ENCODE results near the gene SP6.

Gene SP6

DNA sequence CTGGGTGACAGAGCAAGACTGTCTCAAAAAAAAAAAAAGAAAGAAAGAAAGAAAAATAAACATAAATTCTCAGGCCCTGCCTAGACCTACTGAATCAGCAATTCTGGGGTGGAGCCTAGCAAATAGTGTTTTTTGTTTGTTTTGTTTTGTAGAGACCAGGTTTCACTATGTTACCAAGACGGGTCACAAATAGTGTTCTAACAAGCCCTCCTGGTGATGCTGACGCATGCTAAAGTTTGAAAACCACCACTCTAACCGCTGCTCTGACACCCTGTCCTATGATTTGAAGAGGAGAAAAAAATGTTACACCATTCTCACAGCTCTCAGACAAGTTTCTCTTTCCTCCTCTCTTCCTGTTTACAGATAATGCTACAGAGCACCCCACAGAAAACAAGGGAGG is 21.1 kb downstream of the SP6 start:
- no peak for TF ChIP-seq YY1 (IDR thresholded peaks at IDR 0.05; ENCODE audit: low read depth)
- TF ChIP-seq RAD21 (IDR thresholded peaks at IDR 0.05; ENCODE audit: low read depth): no peak
- no peak for TF ChIP-seq TCF12 (IDR thresholded peaks at IDR 0.05; ENCODE audit: low read depth)
- no peak for TF ChIP-seq EGR1 (IDR thresholded peaks at IDR 0.05)
- TF ChIP-seq FOXM1 (IDR thresholded peaks at IDR 0.05; ENCODE audit: borderline replicate concordance, low read depth): no peak
- no peak for TF ChIP-seq TAF1 (IDR thresholded peaks at IDR 0.05; ENCODE audit: low read depth)
- TF ChIP-seq CEBPB (IDR thresholded peaks at IDR 0.05): no peak
- TF ChIP-seq, protein P1, sequence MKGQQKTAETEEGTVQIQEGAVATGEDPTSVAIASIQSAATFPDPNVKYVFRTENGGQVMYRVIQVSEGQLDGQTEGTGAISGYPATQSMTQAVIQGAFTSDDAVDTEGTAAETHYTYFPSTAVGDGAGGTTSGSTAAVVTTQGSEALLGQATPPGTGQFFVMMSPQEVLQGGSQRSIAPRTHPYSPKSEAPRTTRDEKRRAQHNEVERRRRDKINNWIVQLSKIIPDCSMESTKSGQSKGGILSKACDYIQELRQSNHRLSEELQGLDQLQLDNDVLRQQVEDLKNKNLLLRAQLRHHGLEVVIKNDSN (IDR thresholded peaks at IDR 0.05): no peak
- TF ChIP-seq TEAD4 (IDR thresholded peaks at IDR 0.05): no peak
- TF ChIP-seq NFIC (IDR thresholded peaks at IDR 0.05): no peak
- TF ChIP-seq, protein P2, sequence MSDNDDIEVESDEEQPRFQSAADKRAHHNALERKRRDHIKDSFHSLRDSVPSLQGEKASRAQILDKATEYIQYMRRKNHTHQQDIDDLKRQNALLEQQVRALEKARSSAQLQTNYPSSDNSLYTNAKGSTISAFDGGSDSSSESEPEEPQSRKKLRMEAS (IDR thresholded peaks at IDR 0.05): no peak
- TF ChIP-seq, protein P3, sequence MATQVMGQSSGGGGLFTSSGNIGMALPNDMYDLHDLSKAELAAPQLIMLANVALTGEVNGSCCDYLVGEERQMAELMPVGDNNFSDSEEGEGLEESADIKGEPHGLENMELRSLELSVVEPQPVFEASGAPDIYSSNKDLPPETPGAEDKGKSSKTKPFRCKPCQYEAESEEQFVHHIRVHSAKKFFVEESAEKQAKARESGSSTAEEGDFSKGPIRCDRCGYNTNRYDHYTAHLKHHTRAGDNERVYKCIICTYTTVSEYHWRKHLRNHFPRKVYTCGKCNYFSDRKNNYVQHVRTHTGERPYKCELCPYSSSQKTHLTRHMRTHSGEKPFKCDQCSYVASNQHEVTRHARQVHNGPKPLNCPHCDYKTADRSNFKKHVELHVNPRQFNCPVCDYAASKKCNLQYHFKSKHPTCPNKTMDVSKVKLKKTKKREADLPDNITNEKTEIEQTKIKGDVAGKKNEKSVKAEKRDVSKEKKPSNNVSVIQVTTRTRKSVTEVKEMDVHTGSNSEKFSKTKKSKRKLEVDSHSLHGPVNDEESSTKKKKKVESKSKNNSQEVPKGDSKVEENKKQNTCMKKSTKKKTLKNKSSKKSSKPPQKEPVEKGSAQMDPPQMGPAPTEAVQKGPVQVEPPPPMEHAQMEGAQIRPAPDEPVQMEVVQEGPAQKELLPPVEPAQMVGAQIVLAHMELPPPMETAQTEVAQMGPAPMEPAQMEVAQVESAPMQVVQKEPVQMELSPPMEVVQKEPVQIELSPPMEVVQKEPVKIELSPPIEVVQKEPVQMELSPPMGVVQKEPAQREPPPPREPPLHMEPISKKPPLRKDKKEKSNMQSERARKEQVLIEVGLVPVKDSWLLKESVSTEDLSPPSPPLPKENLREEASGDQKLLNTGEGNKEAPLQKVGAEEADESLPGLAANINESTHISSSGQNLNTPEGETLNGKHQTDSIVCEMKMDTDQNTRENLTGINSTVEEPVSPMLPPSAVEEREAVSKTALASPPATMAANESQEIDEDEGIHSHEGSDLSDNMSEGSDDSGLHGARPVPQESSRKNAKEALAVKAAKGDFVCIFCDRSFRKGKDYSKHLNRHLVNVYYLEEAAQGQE (IDR thresholded peaks at IDR 0.05; ENCODE audit: low read depth): no peak
- no peak for TF ChIP-seq ZBTB7A (IDR thresholded peaks at IDR 0.05; ENCODE audit: low read depth)
- no peak for TF ChIP-seq EP300 (IDR thresholded peaks at IDR 0.05; ENCODE audit: borderline replicate concordance)
- no peak for TF ChIP-seq CREB1 (IDR thresholded peaks at IDR 0.05; ENCODE audit: low read depth)

DNA sequence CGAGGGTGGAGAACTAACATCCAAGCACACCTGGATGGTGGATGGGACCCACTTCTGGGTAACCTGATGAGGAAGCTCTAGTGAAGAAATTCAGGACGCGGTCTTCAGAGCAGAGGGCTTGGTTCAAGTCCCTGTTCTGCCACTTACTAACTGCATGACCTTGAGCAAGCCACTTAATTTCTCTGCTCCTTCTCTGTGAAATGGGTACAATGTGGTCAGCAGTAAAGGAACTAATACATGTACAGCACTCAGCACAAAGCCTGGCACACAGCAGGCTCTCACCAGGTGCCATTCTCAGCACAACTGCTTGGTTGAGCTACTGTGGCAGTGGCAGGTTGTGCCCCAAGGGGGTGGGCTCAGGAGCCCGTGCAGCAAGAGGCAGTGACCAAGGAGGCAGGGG is 27.4 kb downstream of the SP6 start:
- TF ChIP-seq ZBTB7A (IDR thresholded peaks at IDR 0.05; ENCODE audit: low read depth): no peak
- TF ChIP-seq EP300 (IDR thresholded peaks at IDR 0.05; ENCODE audit: borderline replicate concordance): no peak
- TF ChIP-seq YY1 (IDR thresholded peaks at IDR 0.05; ENCODE audit: low read depth): no peak
- TF ChIP-seq, protein P3 (IDR thresholded peaks at IDR 0.05; ENCODE audit: low read depth): no peak

DNA sequence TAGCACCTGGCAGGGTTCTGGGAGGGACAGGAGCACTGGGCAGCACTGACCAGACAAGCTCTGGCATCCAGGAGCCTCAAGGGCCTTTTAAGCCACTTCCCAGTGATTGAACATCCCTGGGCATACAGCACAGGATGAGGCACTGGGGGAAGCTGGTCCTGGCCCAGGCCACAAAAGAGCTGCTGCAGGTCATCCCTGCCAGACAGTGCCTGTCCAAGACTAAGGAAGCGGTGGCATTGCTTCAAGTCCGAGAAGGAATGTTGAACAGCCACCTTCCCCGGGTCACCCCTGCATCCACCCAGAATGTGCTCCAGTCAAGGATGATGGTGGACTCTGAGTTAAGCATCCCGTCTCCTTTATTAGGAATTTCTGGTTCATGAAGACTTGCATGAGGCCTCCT is 28.2 kb downstream of the SP6 start:
- TF ChIP-seq NFIC (IDR thresholded peaks at IDR 0.05) (no peak), RAD21 (IDR thresholded peaks at IDR 0.05; ENCODE audit: low read depth) (no peak), TCF12 (IDR thresholded peaks at IDR 0.05; ENCODE audit: low read depth) (no peak), CEBPB (IDR thresholded peaks at IDR 0.05) (no peak), YY1 (IDR thresholded peaks at IDR 0.05; ENCODE audit: low read depth) (no peak), EP300 (IDR thresholded peaks at IDR 0.05; ENCODE audit: borderline replicate concordance) (no peak), EGR1 (IDR thresholded peaks at IDR 0.05) (no peak), TAF1 (IDR thresholded peaks at IDR 0.05; ENCODE audit: low read depth) (no peak), TEAD4 (IDR thresholded peaks at IDR 0.05) (no peak), ZBTB7A (IDR thresholded peaks at IDR 0.05; ENCODE audit: low read depth) (no peak), CREB1 (IDR thresholded peaks at IDR 0.05; ENCODE audit: low read depth) (no peak), FOXM1 (IDR thresholded peaks at IDR 0.05; ENCODE audit: borderline replicate concordance, low read depth) (no peak)
- TF ChIP-seq, protein P1 (IDR thresholded peaks at IDR 0.05): no peak
- TF ChIP-seq, protein P2 (IDR thresholded peaks at IDR 0.05): no peak
- TF ChIP-seq, protein P3 (IDR thresholded peaks at IDR 0.05; ENCODE audit: low read depth): no peak

DNA sequence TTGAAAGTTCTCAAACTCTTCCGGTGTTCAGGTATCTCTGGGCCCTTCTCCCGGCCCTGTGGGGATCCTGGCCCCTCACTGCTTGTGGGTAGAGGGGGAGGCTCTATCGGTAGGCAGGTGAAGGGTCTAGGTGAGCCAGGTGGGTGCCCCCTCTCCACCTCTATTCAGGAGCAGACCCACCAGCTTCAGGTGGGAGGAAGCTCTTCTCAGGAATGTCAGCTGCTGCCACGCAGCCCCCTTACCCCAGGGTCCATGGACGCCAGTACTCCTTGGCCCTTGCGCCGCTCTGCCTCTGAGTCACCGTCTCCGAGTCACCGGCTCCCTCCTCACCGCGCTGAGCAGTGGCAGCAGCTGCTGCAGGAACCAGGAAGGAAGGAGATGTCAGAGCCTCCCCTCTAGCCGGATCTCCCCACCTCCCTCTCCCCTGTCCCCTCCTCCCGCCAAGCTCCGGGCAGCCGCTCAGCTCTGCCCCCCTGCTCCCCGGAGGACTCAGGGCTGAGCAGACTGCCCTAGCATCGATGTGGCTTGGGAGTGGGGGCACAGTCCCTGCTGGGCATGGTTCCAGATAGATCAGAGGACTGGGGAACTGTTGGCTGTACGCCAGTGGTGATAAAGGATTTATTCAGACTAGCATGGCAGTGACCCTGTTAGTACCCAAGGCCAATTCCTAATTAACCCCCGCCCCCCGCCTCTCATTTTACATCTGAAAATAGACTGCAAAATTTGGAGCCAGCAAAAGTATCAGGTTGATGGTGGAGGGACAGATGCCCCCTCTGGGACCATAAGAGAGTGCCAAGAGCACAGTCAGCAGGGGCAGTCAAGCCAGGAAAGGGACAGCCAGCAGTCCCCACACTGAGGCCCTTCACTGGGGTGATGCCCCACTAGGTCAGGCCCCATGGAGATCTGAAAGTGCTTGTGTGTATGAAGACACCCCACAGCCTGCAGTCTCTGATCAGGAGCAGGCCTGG is 29.3 kb downstream of the SP6 start, which contains the start of gene OSBPL7:
Gene OSBPL7 (minus strand): TSS at position 371 of the 968 bp plus-strand sequence. CDS start 1,516 bp downstream, outside the sequence.
- TF ChIP-seq ZBTB7A (IDR thresholded peaks at IDR 0.05; ENCODE audit: low read depth): peak; percentile 82; the same call in 1 of the 2 replicates
- TF ChIP-seq YY1 (IDR thresholded peaks at IDR 0.05; ENCODE audit: low read depth): no peak
- TF ChIP-seq CREB1 (IDR thresholded peaks at IDR 0.05; ENCODE audit: low read depth): no peak
- TF ChIP-seq RAD21 (IDR thresholded peaks at IDR 0.05; ENCODE audit: low read depth): no peak
- TF ChIP-seq, protein P2 (IDR thresholded peaks at IDR 0.05): no peak
- 0 out of 2 replicates have a peak, but pooled peaks have one; percentile 4 for TF ChIP-seq TEAD4 (IDR thresholded peaks at IDR 0.05)
- no peak for TF ChIP-seq TCF12 (IDR thresholded peaks at IDR 0.05; ENCODE audit: low read depth)
- no peak for TF ChIP-seq TAF1 (IDR thresholded peaks at IDR 0.05; ENCODE audit: low read depth)
- TF ChIP-seq, protein P1 (IDR thresholded peaks at IDR 0.05): no peak
- no peak for TF ChIP-seq EGR1 (IDR thresholded peaks at IDR 0.05)
- TF ChIP-seq NFIC (IDR thresholded peaks at IDR 0.05): peak; percentile 66
